NCI-H2196 (cell line): ENCODE results near the gene S100A14.
"Not testable (repeated sequence)": the region's sequence is repeated elsewhere in the genome, so short reads cannot be mapped to it uniquely, and the experiment has no call there.

Source experiments
- DNase-seq: peaks from one replicate; lab custom pipeline; 2025; ENCODE audit not compliant: unreplicated experiment; lab: John Stamatoyannopoulos, UW

Gene S100A14

DNA sequence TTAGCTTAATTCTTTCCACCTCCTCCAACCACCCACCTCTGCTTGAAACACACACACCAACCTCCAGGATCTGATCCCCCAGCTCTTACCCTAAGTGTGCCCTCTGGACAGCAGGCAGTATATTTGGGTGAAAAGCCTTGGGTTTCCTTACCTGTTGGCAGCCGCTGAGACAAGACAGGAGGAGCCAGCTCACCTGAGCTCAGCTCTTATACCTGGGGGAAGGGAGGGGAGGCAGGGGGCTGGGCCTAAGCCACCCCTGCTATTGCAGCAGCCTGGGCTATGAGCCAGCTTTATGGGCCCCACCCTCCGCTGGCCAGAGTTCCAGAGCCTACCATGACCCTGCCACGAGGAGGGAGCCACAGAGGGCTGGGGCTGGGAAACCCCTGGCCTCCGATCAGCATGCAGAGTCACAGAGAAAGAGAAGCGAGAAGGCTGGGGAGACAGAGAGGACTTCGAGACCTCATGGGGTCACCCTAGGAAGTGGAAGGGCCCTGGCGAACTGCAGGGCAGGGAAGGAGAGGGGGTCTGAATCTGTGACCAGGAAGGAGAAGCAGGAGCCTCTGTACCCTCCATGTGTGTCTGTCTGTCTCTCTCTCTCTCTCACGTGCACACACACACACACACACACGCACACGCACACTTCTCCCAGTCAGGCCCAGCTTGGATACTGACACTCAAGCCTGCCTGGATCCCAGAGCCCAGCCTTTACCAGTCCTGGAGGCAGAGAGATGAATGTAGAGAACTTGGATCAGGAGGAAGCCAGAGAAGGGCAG, at the start of gene S100A14:
Gene S100A14, minus strand, starts transcription at position 182 of the 773 bp plus-strand sequence. CDS start 467 bp downstream, outside the sequence.
- DNase-seq, result peak; percentile 48

GRCh38 chr1:153663211-153663610, 47.1 kb upstream of the S100A14 start:
- no peak for DNase-seq

DNA sequence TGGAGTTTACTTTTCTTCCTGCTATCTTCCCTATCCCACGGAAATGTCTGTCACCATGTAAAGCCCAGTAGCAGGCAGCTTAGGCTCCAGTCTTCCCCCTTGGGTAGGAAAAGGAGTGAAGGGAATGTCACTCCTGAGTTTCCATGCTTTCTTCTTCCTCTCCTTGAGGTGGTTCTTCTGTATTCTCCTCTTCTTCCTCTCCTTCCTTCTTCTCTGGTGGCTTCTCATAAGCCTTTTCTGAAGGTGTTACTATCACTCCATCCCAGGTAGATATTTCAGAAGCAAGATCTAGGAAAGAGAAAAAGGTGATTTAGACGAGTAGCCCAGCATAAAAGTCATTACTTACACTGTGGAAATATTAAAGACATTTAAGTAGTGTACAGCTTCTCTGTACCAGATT, 46.1 kb upstream of the S100A14 start:
- DNase-seq, result no peak

DNA sequence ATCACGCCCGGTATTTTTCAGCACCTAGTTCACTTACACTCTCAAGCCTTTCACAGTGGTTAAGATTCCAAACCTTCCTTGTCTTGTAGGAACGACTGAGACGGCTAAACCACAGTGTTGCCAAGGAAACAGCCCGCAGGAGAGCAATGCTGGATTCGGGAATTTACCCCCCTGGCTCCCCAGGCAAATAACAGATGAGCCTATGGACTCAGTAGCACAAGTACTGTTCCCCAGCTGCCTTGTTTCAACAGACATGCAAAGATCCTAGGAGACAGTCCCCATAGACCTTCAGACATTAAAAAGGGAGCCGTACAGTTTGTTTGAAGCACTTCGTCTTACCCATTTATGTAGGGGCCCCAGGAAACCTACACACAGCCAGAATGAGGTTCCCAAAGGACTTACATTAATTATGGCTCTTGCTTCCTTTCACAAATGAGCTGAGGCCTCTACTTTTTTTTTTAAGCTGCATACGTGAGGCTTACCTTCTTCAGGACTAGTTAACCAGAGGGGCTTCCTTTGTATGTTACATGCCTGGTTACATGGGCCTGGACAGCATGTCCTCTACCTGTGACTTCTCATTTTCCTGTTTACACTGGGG, 45.1 kb upstream of the S100A14 start:
- DNase-seq, result no peak

GRCh38 chr1:153659656-153660055, 43.5 kb upstream of the S100A14 start:
- DNase-seq, result no peak

DNA sequence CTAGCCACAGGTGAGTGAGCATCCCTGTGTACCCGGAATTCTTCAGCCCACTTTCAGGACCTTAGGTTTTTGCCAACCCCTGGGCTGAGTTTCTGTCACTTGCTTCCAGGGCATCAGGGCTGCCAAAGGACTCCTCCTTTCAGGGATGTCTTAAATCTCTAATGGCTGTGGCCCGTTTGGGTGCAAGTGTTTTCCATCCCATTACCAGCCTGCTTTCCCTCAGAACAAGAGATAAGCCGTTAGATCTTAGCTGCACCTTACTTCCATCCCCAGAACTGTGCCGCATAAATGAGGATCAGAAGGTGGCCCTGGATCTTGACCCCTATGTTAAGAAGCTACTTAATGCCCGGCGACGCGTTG, 43.0 kb upstream of the S100A14 start:
- DNase-seq, result no peak

DNA sequence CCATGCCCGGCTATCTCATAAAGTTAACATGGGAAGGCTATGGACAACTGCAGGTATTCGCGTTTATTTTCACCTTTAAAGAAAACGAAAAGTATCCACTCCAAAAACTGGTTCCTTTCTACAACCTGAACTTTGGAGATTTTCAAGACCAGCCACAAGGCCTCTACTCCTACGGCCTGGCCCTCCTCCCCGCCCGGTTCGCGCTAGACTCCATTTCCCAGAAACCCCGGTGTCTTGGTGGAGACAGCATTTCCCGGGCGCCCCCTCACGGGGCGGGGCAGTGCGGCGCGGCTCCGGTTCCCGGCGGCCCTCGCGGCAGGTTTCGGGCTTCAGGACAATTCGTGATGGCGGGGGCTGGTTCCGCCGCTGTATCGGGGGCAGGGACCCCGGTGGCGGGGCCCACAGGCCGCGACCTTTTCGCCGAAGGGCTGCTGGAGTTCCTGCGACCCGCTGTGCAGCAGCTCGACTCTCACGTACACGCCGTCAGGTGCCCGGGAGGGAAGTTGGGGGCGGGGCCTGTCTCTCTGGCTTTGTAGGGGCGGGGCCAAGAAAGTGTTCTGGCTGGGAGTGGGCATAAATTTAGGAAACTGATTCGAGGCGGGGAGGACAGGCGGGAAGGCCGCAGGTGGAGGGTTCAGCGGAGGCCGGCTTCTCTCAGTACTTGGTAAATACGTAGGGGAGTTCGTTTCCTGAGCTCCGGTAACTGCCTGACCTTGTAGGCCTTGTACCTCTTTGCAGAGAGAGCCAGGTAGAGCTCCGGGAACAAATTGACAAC, 42.5 kb upstream of the S100A14 start, which contains the start of gene SNAPIN:
Gene SNAPIN, plus strand, starts transcription at position 304 of the 775 bp plus-strand sequence. Its CDS starts 41 bp downstream, at position 345.
- peak; percentile 89 for DNase-seq

GRCh38 chr1:153655333-153655732, 39.2 kb upstream of the S100A14 start:
- peak; percentile 22 for DNase-seq

DNA sequence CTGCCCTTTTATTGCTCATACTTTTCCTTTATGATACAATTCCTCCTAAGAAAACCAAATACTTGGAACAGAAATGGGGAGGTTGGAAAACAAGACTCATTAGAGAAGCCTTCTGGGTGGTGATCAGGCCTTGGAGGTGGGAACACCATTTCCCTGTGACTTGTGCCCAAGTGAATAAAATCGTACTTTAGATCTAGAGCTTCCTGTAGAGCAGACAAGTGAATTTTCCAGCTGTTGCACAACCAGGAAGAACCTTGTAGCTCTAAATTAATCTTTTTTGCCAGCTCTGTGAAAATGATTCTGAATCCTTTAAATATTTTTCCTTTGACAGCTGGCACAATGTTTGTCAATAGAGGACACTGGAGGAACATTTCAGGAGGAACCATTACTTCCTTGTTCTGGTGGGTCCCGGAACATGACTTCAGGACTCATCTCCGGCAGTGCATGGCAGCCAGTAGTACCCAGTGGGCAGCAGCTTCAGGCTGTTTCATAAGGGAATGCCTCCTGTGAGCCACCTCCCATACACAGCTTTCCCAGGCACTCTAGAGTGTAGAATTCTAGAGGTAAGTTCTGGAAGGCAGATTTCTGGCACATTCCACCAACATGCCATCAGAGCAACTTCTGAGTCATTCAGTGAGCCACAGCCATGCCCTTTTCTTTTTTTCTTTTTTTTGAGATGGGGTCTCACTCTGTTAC, 36.8 kb upstream of the S100A14 start:
- DNase-seq, result no peak

DNA sequence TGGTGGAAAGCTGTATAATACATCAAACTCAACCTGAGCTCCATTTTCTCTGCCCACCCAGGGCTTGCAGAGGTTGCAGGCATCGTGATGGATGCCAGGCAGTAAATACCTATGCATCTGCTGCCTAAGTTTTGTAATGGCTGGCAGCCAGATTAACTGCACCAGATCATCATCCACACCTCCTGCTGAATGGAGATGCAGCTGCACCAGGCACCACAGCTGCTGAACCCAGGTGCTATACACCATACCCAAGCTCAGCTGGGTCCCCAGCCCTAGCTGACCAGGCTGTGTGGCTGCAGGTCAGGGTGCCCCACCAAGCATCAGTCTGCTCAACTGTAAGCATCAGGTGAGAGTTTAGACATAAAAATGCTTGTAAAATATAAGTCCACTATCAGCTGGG, 35.6 kb upstream of the S100A14 start:
- DNase-seq, result peak; percentile 23

DNA sequence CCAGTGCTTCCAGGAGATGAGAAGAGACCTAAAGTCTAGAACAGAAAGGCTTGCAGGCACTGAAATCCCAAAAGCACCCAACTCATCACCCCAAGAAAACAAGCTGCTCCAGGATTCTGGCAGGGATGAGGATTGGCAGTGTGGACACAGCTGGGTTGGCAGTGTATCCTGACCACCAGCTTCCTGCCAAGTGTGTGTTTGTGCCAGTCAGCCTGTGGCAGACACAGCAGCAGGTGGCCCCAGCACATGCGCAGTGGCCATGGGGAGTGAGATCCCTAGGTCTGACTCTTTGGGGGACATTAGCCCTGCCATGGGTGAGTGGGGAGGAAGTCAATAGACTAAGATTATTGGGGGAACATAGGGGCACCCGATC, 33.7 kb upstream of the S100A14 start:
- DNase-seq, result peak; percentile 88

GRCh38 chr1:153649137-153649862, 33.2 kb upstream of the S100A14 start:
- DNase-seq, result peak; percentile 67

DNA sequence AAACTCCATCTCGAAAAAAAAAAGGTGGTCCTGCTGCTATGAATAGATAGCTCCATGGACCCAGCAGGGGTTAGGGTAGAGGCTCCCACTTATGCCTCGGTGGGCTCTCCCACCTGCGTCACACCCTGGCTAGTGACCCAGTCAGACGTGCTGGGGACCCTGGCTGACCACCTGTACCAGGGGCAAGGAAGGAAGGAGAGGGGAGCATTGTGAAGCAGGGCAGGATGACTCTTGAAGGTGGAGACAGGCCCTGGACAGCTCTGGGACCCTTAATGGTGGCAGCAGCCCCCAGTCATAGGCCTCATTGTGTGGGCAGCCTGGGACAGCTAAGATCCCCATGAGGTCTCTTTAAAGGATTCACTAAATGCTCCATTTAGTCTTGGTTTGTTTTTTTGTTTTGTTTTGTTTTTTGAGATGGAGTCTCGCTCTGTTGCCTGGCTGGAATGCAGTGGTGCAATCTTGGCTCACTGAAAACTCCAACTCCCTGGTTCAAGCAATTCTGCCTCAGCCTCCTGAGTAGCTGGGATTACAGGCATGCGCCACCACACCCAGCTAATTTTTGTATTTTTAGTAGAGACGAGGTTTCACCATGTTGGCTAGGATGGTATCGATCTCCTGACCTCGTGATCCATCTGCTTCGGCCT, 32.0 kb upstream of the S100A14 start:
- no peak for DNase-seq

DNA sequence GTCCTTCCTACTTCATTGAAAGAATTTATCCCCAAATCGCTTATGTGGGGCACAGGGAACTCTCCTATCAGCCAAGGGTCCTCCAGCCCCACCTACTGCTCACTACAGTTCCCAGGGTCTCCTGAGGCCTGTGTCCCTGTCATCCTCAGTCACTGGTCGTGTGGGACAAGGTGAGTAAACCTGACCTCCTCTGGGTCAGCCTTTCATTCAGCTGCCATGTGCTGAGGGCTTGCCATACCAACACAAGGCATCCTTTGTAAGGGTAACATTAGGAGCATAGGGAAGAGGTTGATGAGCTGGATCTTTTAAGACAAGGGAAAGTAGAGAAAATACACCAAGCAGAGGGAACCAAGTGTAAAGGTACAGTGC, 31.2 kb upstream of the S100A14 start:
- DNase-seq, result no peak

GRCh38 chr1:153646672-153647345, 30.7 kb upstream of the S100A14 start:
- no peak for DNase-seq

DNA sequence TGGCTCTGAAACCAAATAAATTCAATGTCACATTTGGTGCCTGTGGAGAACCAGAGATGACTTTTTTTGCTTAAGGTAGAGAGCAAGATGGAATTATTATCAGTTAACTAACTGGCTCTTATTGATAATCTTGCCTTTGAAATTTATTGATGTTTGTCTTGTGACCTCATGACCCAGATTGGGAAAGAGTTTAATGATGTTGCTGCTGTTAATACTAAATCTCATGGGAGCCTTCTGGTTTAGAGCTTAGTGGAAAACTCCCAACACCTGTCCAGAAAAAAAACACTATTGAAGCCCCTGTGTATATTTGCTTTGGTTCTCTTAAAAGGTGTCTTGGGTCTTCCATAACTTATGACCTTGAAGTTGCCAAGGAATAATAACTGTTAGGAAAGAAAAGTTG, 27.7 kb upstream of the S100A14 start:
- no peak for DNase-seq

- no peak for DNase-seq
Observed at GRCh38 chr1:153643100-153643499, 27.0 kb upstream of the S100A14 start.

- no peak for DNase-seq
Observed at GRCh38 chr1:153642161-153642560, 26.0 kb upstream of the S100A14 start.

GRCh38 chr1:153640861-153641260, 24.7 kb upstream of the S100A14 start:
- DNase-seq, result no peak

DNA sequence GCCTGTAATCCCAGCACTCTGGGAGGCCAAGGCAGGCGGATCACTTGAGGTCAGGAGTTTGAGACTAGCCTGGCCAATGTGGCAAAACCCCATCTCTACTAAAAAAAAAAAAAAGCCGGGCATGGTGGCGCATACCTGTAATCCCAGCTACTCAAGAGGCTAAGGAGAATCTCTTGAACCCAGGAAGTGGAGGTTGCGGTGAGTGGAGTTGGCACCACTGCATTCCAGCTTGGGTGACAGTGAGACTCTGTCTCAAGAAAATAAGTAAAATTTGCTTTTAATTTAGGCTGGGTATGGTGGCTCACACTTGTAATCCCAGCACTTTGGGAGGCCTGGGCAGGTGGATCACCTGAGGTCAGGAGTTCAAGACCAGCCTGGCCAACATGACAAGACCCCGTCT, 24.1 kb upstream of the S100A14 start:
- DNase-seq, result not testable (repeated sequence)
